ENCODE data around the gene CACNA1C.

- TF ChIP-seq NFIC (IDR thresholded peaks at IDR 0.05; ENCODE audit: borderline replicate concordance) (no peak), IRF3 (IDR thresholded peaks at IDR 0.05; ENCODE audit: low read depth, low read length) (no peak), CTCF (IDR thresholded peaks at IDR 0.05) (no peak), USF1 (IDR thresholded peaks at IDR 0.05; ENCODE audit: borderline replicate concordance, low read depth) (no peak), POLR2AphosphoS5 (IDR thresholded peaks at IDR 0.05; ENCODE audit: low read depth, low read length) (no peak), RFX5 (IDR thresholded peaks at IDR 0.05; ENCODE audit: low read length) (no peak), SMC3 (IDR thresholded peaks at IDR 0.05; ENCODE audit: low read depth, low read length) (no peak), USF2 (IDR thresholded peaks at IDR 0.05; ENCODE audit: borderline replicate concordance, low read depth, low read length) (no peak), TCF12 (IDR thresholded peaks at IDR 0.05) (no peak), RXRA (IDR thresholded peaks at IDR 0.05; ENCODE audit: borderline replicate concordance, low read depth) (no peak), TAF1 (IDR thresholded peaks at IDR 0.05; ENCODE audit: borderline replicate concordance, low read depth, low read length) (no peak)
These were observed 5.8 kb upstream of the CACNA1C start for GRCh38 chr12:2046957-2047356.
